ENCODE data around the gene MTCL3.

Gene MTCL3

GRCh38 chr6:127514773-127515227 is 4.3 kb downstream of the MTCL3 start:
- peak in 1 of 2 donors; percentile 47 for DNase-seq

GRCh38 chr6:127514179-127514772 is 4.9 kb downstream of the MTCL3 start:
- DNase-seq = peak; percentile 22 to 30

- no peak for DNase-seq
Observed at GRCh38 chr6:127513425-127513824, 5.7 kb downstream of the MTCL3 start.

GRCh38 chr6:127510876-127511275 is 8.3 kb downstream of the MTCL3 start:
- no peak for DNase-seq

- DNase-seq = no peak
Observed at GRCh38 chr6:127506894-127507293, 12.2 kb downstream of the MTCL3 start.

GRCh38 chr6:127503022-127503421 is 16.1 kb downstream of the MTCL3 start:
- no peak for DNase-seq

GRCh38 chr6:127497410-127497809 is 21.7 kb downstream of the MTCL3 start:
- DNase-seq = no peak

- no peak for DNase-seq
Observed at GRCh38 chr6:127496471-127496870, 22.7 kb downstream of the MTCL3 start.

GRCh38 chr6:127494240-127494767 is 24.8 kb downstream of the MTCL3 start:
- no peak for DNase-seq

- DNase-seq = no peak
Observed at GRCh38 chr6:127489248-127489647, 29.9 kb downstream of the MTCL3 start.

- DNase-seq = no peak
Observed at GRCh38 chr6:127486934-127487333, 32.2 kb downstream of the MTCL3 start.

GRCh38 chr6:127484212-127484863 is 34.8 kb downstream of the MTCL3 start:
- peak; percentile 31 to 69 for DNase-seq

- DNase-seq = no peak
Observed at GRCh38 chr6:127483399-127484055, 35.6 kb downstream of the MTCL3 start.

- no peak for DNase-seq
Observed at GRCh38 chr6:127482325-127482724, 36.8 kb downstream of the MTCL3 start.

- DNase-seq = no peak
Observed at GRCh38 chr6:127481628-127482027, 37.5 kb downstream of the MTCL3 start.

GRCh38 chr6:127481111-127481510 is 38.0 kb downstream of the MTCL3 start:
- no peak for DNase-seq

GRCh38 chr6:127477658-127478057 is 41.5 kb downstream of the MTCL3 start:
- DNase-seq = no peak

GRCh38 chr6:127475823-127476176 is 43.3 kb downstream of the MTCL3 start:
- DNase-seq = no peak

- no peak for DNase-seq
Observed at GRCh38 chr6:127475135-127475822, 43.9 kb downstream of the MTCL3 start.

GRCh38 chr6:127471379-127472255 is 47.5 kb downstream of the MTCL3 start:
- no peak for DNase-seq

- DNase-seq = no peak
Observed at GRCh38 chr6:127468936-127469335, 50.2 kb downstream of the MTCL3 start.

GRCh38 chr6:127466416-127466815 is 52.7 kb downstream of the MTCL3 start:
- DNase-seq = no peak
